Neural progenitor cell (in vitro differentiated cells): ENCODE data around the gene EPS8L1.

Source experiments
- CTCF ChIP-seq: fragments of 200-600 bp; sonication (generic); IDR thresholded peaks from 2 replicates; pipeline ENCODE4 v1.5.1; 2017; ENCODE audit warnings: antibody characterized with exemption, mild to moderate bottlenecking
- EZH2 ChIP-seq: fragments of 200-600 bp; sonication (generic); IDR thresholded peaks from 2 replicates; pipeline ENCODE4 v1.6.1; 2017; ENCODE audit warnings: antibody characterized with exemption, mild to moderate bottlenecking, moderate library complexity
- EZH2phosphoT487 ChIP-seq: fragments of 200-600 bp; sonication (generic); IDR thresholded peaks from 2 replicates; pipeline ENCODE4 v1.6.1; 2017; ENCODE audit warnings: antibody characterized with exemption

- no peak for TF ChIP-seq EZH2
- TF ChIP-seq CTCF, result no peak
- TF ChIP-seq EZH2phosphoT487, result no peak
These were observed 5.8 kb upstream of the EPS8L1 start for GRCh38 chr19:55069865-55070197.
